PC-9 (cell line): ENCODE results near the gene COL16A1. TPM values are rescaled to one million over a fixed set of nuclear protein-coding genes. Genes with fewer than 3 reads are reported as not detected.

ENCODE experiments used
- BruUV-seq: library from RNA; stranded (reverse); fragments of 400-500 nt; replicated peaks from 2 replicates; lab custom pipeline; 2021; lab: Mats Ljungman, UMichigan
- CTCF ChIA-PET: fragments of 300-600 bp; sonication (Branson Sonifier 250); formaldehyde crosslinking; loops from one replicate; lab custom pipeline; 2022; ENCODE audit warnings: antibody characterized with exemption; lab: Charles Lee
- POLR2A ChIA-PET: fragments of 300-600 bp; sonication (Branson Sonifier 250); formaldehyde crosslinking; loops from one replicate; lab custom pipeline; 2022; ENCODE audit warnings: antibody characterized with exemption; ENCODE audit not compliant: unreplicated experiment; lab: Charles Lee
- DNase-seq, 2 experiments: peaks; one replicate each; pipeline versions ENCODE4 v3.0.0 to v3.0.0-alpha.2; 2015 to 2022; ENCODE audit warnings: mixed read lengths in 1 of 2
- H2AFZ ChIP-seq: fragments of 200-600 bp; sonication (generic); 2 replicates; pipeline ENCODE4 v1.8.1; 2017; ENCODE audit warnings: antibody characterized with exemption
- H3F3A ChIP-seq: fragments of 200-600 bp; sonication (generic); 2 replicates; pipeline ENCODE4 v1.8.1; 2017; ENCODE audit warnings: antibody characterized with exemption, mild to moderate bottlenecking, low read depth; ENCODE audit not compliant: insufficient read depth
- H3K27ac ChIP-seq: fragments of 200-600 bp; sonication (generic); 2 replicates; pipeline ENCODE4 v1.6.1; 2016; ENCODE audit warnings: mixed run types
- H3K27me3 ChIP-seq: fragments of 200-600 bp; sonication (generic); 2 replicates; pipeline ENCODE4 v1.6.1; 2016; ENCODE audit warnings: low read depth, mixed run types; ENCODE audit not compliant: insufficient read depth
- H3K36me3 ChIP-seq: fragments of 200-600 bp; sonication (generic); 2 replicates; pipeline ENCODE4 v1.6.1; 2016; ENCODE audit warnings: low read depth, mixed run types
- H3K4me1 ChIP-seq: fragments of 200-600 bp; sonication (generic); replicated peaks from 2 replicates; pipeline ENCODE4 v1.6.1; 2016; ENCODE audit warnings: mixed run types; ENCODE audit not compliant: insufficient read depth
- H3K4me2 ChIP-seq: fragments of 200-600 bp; sonication (generic); 2 replicates; pipeline ENCODE4 v1.6.1; 2017; ENCODE audit warnings: mixed run types
- H3K4me3 ChIP-seq: fragments of 200-600 bp; sonication (generic); 2 replicates; pipeline ENCODE4 v1.6.1; 2016; ENCODE audit warnings: mixed run types
- H3K79me2 ChIP-seq: fragments of 200-600 bp; sonication (generic); 2 replicates; pipeline ENCODE4 v1.6.1; 2017; ENCODE audit warnings: low read depth, mixed run types
- H3K9me2 ChIP-seq: fragments of 200-600 bp; sonication (generic); 2 replicates; pipeline ENCODE4 v1.8.1; 2017; ENCODE audit warnings: mild to moderate bottlenecking; ENCODE audit not compliant: insufficient read depth
- H3K9me3 ChIP-seq: fragments of 200-600 bp; sonication (generic); 2 replicates; pipeline ENCODE4 v1.8.1; 2016; ENCODE audit warnings: low read depth; ENCODE audit not compliant: insufficient read depth
- H4K20me1 ChIP-seq: fragments of 200-600 bp; sonication (generic); 2 replicates; pipeline ENCODE4 v1.8.1; 2017; ENCODE audit not compliant: insufficient read depth
- EZH2 ChIP-seq: fragments of 200-600 bp; sonication (generic); IDR thresholded peaks from 2 replicates; pipeline ENCODE4 v1.8.0; 2017; ENCODE audit warnings: antibody characterized with exemption, low read depth
- intact Hi-C: fragments of 100-400 bp; cut with micrococcal nuclease; formaldehyde crosslinking; loops from one replicate; pipeline ENCODE4 v1.10.0; 2022; ENCODE audit not compliant: unreplicated experiment
- total RNA-seq: library from RNA; stranded (reverse); gene quantifications from 2 replicates; pipeline ENCODE4 v1.2.3, GENCODE V29; 2021
- TF ChIP-seq, protein P1 (sequence below): fragments of 200-600 bp; sonication (generic); conservative IDR thresholded peaks from 2 replicates; pipeline ENCODE4 v1.6.1; 2017; ENCODE audit warnings: mixed run types, antibody characterized with exemption, mild to moderate bottlenecking, moderate library complexity

COL16A1 gene
- total RNA-seq, 1 experiment from 2014 or later: 4.8 TPM

- no peak for DNase-seq
- ChIA-PET POLR2A (no interaction called here), CTCF (interaction anchor here (0.7 kb wide), 1 partner anchor 21 kb away, joined by 5 read pairs; no protein-coding TSS in a partner anchor)
- Histone ChIP-seq H3K4me2 (no peak overlapping the region), H3K9me2 (no peaks in the 10 kb centered on the region), H4K20me1 (no peaks in the 10 kb centered on the region), H3K9me3 (no peaks in the 10 kb centered on the region), H2AFZ (no peak overlapping the region), H3K27me3 (no peaks in the 10 kb centered on the region), H3F3A (peaks cover 20% of the 10 kb centered on the region; the same call in 1 of the 2 replicates), H3K4me1 (peaks cover 29% of the 10 kb centered on the region), H3K79me2 (no peaks in the 10 kb centered on the region), H3K27ac (no peak overlapping the region), H3K36me3 (no peaks in the 10 kb centered on the region), H3K4me3 (no peak overlapping the region)
- no TSS peak for BruUV-seq
- intact Hi-C loops: no loop called here
- no peak for TF ChIP-seq EZH2
- TF ChIP-seq, protein P1, sequence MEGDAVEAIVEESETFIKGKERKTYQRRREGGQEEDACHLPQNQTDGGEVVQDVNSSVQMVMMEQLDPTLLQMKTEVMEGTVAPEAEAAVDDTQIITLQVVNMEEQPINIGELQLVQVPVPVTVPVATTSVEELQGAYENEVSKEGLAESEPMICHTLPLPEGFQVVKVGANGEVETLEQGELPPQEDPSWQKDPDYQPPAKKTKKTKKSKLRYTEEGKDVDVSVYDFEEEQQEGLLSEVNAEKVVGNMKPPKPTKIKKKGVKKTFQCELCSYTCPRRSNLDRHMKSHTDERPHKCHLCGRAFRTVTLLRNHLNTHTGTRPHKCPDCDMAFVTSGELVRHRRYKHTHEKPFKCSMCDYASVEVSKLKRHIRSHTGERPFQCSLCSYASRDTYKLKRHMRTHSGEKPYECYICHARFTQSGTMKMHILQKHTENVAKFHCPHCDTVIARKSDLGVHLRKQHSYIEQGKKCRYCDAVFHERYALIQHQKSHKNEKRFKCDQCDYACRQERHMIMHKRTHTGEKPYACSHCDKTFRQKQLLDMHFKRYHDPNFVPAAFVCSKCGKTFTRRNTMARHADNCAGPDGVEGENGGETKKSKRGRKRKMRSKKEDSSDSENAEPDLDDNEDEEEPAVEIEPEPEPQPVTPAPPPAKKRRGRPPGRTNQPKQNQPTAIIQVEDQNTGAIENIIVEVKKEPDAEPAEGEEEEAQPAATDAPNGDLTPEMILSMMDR: no peak
These were observed 8.5 kb downstream of the COL16A1 start for GRCh38 chr1:31695327-31695726.

DNA sequence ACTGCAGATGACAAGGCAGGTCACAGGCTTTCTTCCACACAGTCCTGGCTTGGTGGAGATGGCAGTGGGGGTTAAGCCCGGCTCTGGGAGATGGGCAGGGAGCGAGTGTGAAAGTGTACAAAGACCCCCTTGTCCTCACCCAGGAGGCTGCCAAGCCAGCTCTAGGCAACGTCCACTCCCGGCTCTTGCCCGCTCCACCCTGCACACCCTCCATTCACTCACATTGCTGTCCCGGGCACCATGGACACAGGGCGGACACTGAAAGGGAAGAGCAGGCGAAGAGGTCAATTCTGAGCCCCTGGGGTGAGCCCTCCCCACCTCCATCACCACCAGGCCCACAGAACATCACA is 8.9 kb downstream of the COL16A1 start:
- Histone ChIP-seq H3K79me2 (no peaks in the 10 kb centered on the region), H3F3A (peaks cover 20% of the 10 kb centered on the region; the same call in 1 of the 2 replicates), H2AFZ (no peak overlapping the region), H3K4me2 (no peak overlapping the region), H3K36me3 (no peaks in the 10 kb centered on the region), H4K20me1 (no peaks in the 10 kb centered on the region), H3K9me3 (no peaks in the 10 kb centered on the region), H3K4me1 (peaks cover 29% of the 10 kb centered on the region), H3K27me3 (no peaks in the 10 kb centered on the region), H3K4me3 (no peak overlapping the region), H3K9me2 (no peaks in the 10 kb centered on the region), H3K27ac (no peak overlapping the region)
- POLR2A ChIA-PET: no interaction called here
- no TSS peak for BruUV-seq
- TF ChIP-seq EZH2: no peak
- TF ChIP-seq, protein P1: no peak
- intact Hi-C loops: no loop called here
- CTCF ChIA-PET: interaction anchor here (0.7 kb wide), 1 partner anchor 20 kb away, joined by 5 read pairs; no protein-coding TSS in a partner anchor
- DNase-seq: no peak

GRCh38 chr1:31694069-31694963 is 9.5 kb downstream of the COL16A1 start:
- ChIA-PET POLR2A (no interaction called here), CTCF (interaction anchor here (0.6 kb wide), 1 partner anchor 95 kb away, joined by 3 read pairs; no protein-coding TSS in a partner anchor)
- no TSS peak for BruUV-seq
- H3F3A ChIP-seq: peaks cover 19% of the 10 kb centered on the region; the same call in 1 of the 2 replicates
- no peak overlapping the region for H3K4me3 ChIP-seq
- H3K79me2 ChIP-seq: no peaks in the 10 kb centered on the region
- H3K9me3 ChIP-seq: no peaks in the 10 kb centered on the region
- TF ChIP-seq, protein P1: no peak
- TF ChIP-seq EZH2: no peak
- H3K4me2 ChIP-seq: no peak overlapping the region
- no peak overlapping the region for H2AFZ ChIP-seq
- no peaks in the 10 kb centered on the region for H4K20me1 ChIP-seq
- H3K27me3 ChIP-seq: no peaks in the 10 kb centered on the region
- no peak overlapping the region for H3K27ac ChIP-seq
- intact Hi-C loops: no loop called here
- no peaks in the 10 kb centered on the region for H3K36me3 ChIP-seq
- peaks cover 29% of the 10 kb centered on the region for H3K4me1 ChIP-seq
- no peaks in the 10 kb centered on the region for H3K9me2 ChIP-seq
- DNase-seq: no peak
